ENCODE data around the gene KLF7.

Gene KLF7

DNA sequence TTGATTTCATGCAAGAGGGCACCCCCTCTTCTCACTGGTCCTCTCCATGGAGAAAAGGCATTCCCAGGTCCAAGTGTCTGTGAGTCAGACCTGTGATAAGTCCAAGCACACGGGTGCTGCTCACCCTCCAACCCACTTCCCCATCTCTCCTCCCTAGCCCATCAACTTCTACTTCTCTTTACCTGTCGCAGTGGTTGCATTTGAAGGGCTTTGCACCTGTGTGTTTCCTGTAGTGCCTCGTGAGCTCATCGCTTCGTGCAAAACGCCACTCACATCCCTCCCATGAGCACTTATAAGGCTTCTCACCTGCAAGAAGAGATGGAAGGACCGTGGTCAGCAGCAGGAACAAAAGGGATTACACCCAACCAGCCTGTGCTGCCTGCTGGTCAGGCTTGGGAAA lies 77.5 kb downstream of the KLF7 start:
- DNase-seq (ENCODE audit: low read depth), result no peak
- TF ChIP-seq, protein P1, sequence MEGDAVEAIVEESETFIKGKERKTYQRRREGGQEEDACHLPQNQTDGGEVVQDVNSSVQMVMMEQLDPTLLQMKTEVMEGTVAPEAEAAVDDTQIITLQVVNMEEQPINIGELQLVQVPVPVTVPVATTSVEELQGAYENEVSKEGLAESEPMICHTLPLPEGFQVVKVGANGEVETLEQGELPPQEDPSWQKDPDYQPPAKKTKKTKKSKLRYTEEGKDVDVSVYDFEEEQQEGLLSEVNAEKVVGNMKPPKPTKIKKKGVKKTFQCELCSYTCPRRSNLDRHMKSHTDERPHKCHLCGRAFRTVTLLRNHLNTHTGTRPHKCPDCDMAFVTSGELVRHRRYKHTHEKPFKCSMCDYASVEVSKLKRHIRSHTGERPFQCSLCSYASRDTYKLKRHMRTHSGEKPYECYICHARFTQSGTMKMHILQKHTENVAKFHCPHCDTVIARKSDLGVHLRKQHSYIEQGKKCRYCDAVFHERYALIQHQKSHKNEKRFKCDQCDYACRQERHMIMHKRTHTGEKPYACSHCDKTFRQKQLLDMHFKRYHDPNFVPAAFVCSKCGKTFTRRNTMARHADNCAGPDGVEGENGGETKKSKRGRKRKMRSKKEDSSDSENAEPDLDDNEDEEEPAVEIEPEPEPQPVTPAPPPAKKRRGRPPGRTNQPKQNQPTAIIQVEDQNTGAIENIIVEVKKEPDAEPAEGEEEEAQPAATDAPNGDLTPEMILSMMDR (conservative IDR thresholded peaks at IDR 0.05; ENCODE audit: low read length), result no peak
- no peak overlapping the region for H3K4me3 ChIP-seq (ENCODE audit: low read length)

DNA sequence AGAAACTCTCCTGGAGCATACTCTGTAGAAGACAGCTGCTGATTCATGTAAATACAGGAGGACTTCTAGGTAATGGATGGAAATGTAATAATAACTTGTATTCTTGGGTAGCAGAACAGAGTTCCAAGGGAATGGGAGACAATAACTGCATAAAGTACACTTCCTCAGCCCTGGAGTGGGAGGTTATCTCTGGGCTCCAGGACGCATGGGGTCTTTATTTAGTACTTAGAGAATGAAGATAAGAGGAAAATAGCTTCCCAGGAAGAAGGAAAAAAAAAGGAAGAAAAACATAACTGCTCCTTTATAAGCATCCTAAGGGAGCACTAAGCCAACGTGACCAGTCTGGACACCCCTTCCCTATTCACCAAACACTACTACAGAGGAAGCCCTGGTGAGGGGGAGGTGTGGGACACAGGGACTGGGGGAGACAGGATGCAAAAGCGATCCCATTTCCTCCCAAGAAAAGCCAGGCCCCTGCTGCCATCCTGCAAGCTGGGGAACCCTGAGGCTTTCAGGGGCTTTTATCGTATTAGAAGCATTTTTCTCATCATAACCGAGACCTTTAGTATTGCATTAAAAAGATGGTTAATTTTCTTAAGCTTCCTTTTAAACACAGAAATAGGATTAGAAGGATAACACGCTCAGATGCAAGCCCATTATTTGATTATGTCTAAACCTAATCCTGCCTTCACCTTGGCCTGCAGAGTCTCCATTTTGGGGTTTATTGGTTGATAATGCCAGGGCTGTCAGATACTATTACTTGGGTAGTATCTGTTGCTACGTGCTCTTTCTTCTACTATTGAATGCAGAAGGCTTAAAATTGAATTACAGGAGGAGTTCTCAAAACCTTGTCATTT lies 78.5 kb downstream of the KLF7 start:
- no peak overlapping the region for H3K4me3 ChIP-seq (ENCODE audit: low read length)
- DNase-seq (ENCODE audit: low read depth), result no peak
- TF ChIP-seq, protein P1 (conservative IDR thresholded peaks at IDR 0.05; ENCODE audit: low read length), result no peak

DNA sequence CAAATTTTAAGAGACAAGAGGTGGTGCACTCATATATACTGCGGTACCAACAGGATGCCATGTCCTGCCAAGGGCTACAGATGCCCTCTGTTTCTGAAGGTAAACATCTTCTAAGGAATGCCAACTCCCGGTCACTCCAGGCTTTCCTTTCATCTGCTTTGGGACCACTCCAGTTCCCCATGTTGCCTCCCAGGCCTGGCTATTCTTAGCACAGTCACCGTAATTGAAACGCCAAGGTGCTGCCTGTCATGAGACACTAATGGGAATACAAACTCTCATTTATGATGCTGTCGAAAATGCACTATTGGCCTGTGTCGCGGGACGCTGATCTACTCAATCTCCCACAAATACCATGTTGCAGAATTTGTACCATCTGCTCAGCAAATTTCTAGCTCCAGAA lies 79.6 kb downstream of the KLF7 start:
- H3K4me3 ChIP-seq (ENCODE audit: low read length), result no peak overlapping the region
- TF ChIP-seq, protein P1 (conservative IDR thresholded peaks at IDR 0.05; ENCODE audit: low read length), result no peak
- no peak for DNase-seq (ENCODE audit: low read depth)

DNA sequence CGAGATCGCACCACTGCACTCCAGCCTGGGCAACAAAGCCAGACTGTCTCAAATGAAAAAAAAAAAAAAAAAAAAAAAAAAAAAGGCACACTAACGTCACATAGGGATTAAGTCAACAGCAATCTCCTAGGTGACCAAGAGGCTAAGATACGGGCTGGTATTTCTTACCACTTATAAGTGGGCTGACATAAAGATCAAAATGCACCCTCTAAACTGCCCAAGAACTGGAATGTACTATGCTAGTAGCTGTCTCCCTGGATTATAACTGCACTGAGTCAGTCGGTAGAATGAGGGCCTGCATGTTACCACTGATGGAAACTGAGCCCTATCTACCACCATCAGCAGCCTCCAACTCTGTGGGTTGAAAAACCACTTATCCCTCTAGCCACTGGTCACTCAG lies 80.6 kb downstream of the KLF7 start:
- no peak overlapping the region for H3K4me3 ChIP-seq (ENCODE audit: low read length)
- DNase-seq (ENCODE audit: low read depth), result no peak
- TF ChIP-seq, protein P1 (conservative IDR thresholded peaks at IDR 0.05; ENCODE audit: low read length), result no peak

DNA sequence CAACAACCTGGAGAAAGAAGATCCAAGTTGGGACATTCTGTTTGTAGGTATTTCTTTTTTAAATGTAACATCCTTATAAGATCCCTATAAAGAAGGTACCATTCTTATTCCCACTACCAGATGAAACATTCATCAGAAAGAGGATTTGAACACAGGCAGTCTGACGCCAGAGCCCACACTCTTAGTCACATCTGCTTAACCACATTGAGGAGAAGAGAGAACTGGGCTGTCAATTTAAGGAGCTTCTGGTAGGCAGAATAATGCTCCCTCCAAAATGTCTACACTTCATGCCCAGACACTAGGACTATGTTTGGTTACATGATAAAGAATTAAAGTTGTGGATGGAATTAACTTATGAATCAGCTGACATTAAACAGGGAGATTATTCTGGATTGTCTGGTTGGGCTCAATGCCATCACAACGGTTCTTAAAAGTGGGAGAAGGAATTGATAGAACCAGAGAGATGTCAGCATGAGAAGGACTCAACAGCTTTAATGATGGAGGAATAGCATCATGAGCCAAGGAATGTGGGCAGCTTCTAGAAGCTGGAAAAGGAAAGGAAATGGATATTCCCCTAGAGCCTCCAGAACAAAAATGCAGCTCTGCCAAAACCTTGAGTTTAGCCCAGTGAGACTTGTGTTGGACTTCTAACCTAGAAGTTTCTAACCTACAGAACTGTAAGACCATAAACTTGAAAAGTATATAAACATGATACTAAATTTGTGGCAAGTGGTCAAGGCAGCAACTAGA lies 82.2 kb downstream of the KLF7 start:
- no peak for DNase-seq (ENCODE audit: low read depth)

DNA sequence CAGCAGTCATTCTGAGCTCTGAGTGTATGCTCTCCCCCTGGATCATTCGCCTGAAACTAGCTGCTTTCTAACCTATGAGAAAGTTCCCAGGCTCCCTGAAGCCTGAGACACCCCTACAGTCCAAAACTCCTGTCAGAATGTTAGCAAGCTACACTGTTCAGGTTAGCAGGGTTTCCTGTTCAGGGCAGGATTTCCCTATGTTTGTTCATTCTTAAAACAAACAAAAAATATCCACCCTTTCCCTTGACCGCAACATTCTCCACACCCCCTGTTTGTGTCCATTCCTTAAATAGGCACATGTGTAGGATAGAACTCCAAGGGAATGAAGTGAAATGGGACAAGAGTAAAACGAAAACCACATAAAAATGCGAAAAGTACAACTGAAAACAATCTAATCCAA lies 83.1 kb downstream of the KLF7 start:
- DNase-seq (ENCODE audit: low read depth), result no peak
- no peak overlapping the region for H3K4me3 ChIP-seq (ENCODE audit: low read length)
- TF ChIP-seq, protein P1 (conservative IDR thresholded peaks at IDR 0.05; ENCODE audit: low read length), result no peak

More for the DNA sequence above, 82.2 kb downstream of the KLF7 start:
- H3K4me3 ChIP-seq (ENCODE audit: low read length), result no peak overlapping the region
- TF ChIP-seq, protein P1 (conservative IDR thresholded peaks at IDR 0.05; ENCODE audit: low read length), result no peak
